ENCODE results near the gene LHX6. TPM values are rescaled to one million over a fixed set of nuclear protein-coding genes. Genes with fewer than 3 reads are reported as not detected.
A peak's percentile ranks its signal among the peaks of the same experiment; 100 is the strongest.

LHX6 gene
- not detected for total RNA-seq

DNA sequence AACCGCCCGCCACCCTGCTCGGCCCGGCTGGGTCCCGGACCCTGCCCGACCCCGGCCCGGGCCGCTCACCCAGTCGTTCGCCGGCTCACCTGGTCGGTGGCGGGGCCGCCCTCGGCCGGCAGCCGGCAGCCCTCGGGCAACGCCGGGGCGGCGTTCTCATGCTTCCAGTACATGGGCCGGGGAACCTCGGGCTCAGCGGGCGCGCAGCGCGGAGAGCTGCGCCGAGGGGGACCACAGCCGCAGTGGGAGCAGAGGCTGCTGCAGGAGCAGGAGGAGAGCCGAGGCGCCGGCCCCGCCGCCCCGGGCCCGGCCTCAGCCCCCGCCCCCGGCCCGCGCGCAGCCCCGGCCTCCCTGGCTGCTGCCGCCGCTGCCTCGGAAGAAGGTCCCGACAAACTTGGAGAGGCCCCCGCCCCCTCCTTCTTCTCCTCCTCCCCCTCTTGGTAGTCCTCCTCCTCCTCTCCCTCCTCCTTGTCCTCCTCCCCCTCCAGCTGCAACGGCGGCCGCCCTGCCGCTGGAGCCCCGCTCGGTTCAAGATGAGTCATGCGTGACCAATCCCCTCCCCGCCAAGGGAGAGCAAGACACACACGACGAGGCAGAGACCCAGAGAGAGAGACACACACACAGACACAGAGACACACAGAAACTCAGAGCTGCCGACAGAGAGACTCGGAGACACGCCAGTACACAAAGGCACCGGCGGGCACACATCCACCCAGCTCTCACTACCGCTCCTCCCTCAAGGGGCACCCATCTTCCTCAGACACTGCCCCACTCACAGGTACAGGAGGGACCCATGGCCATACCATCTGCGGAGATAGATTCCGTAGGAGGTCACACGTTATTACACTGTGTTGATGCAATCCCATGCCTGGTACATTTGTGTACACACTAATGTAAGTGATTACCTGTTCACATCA, at the start of gene LHX6:
LHX6 (minus strand) TSS at position 390 of the 917 bp plus-strand sequence; CDS start at position 173, 217 bp downstream.
- Mint-ChIP-seq H3K4me3 (peak within 1 kb of the TSS; percentile 10), H3K36me3 (ENCODE audit: low read depth) (no peaks in the 10 kb centered on the region), H3K27me3 (peaks cover 26% of the 10 kb centered on the region), H3K9me3 (no peaks in the 10 kb centered on the region), H3K4me1 (no peaks in the 10 kb centered on the region), H3K27ac (no peak within 1 kb of the TSS)
- peak; percentile 23 for ATAC-seq (replicated peaks)

- Mint-ChIP-seq H3K4me1 (peaks cover 5% of the 10 kb centered on the region), H3K27ac (no peak overlapping the region), H3K9me3 (no peaks in the 10 kb centered on the region), H3K27me3 (no peaks in the 10 kb centered on the region), H3K4me3 (no peak overlapping the region), H3K36me3 (ENCODE audit: low read depth) (peaks cover 100% of the 10 kb centered on the region)
- ATAC-seq (replicated peaks) = no peak
These were observed 48.6 kb upstream of the LHX6 start for GRCh38 chr9:122277285-122277897.

GRCh38 chr9:122276096-122276495, 47.3 kb upstream of the LHX6 start:
- Mint-ChIP-seq H3K27ac (no peak overlapping the region), H3K4me1 (peaks cover 5% of the 10 kb centered on the region), H3K36me3 (ENCODE audit: low read depth) (peaks cover 100% of the 10 kb centered on the region), H3K4me3 (no peak overlapping the region), H3K27me3 (no peaks in the 10 kb centered on the region), H3K9me3 (no peaks in the 10 kb centered on the region)
- no peak for ATAC-seq (replicated peaks)

GRCh38 chr9:122274055-122274454, 45.3 kb upstream of the LHX6 start:
- Mint-ChIP-seq H3K36me3 (ENCODE audit: low read depth) (peaks cover 90% of the 10 kb centered on the region), H3K27ac (no peak overlapping the region), H3K4me3 (no peak overlapping the region), H3K27me3 (no peaks in the 10 kb centered on the region), H3K4me1 (peaks cover 5% of the 10 kb centered on the region), H3K9me3 (no peaks in the 10 kb centered on the region)
- ATAC-seq (replicated peaks) = no peak

- Mint-ChIP-seq H3K27me3 (no peaks in the 10 kb centered on the region), H3K4me3 (no peak overlapping the region), H3K27ac (no peak overlapping the region), H3K36me3 (ENCODE audit: low read depth) (peaks cover 52% of the 10 kb centered on the region), H3K9me3 (no peaks in the 10 kb centered on the region), H3K4me1 (peaks cover 11% of the 10 kb centered on the region)
- ATAC-seq (replicated peaks) = no peak
These were observed 39.5 kb upstream of the LHX6 start for GRCh38 chr9:122268041-122268814.

- Mint-ChIP-seq H3K9me3 (no peaks in the 10 kb centered on the region), H3K27me3 (no peaks in the 10 kb centered on the region), H3K4me3 (peak overlapping the region; percentile 94), H3K4me1 (peaks cover 11% of the 10 kb centered on the region), H3K36me3 (ENCODE audit: low read depth) (peaks cover 52% of the 10 kb centered on the region), H3K27ac (peak overlapping the region; percentile 100)
- peak; percentile 56 for ATAC-seq (replicated peaks)
These were observed 36.6 kb upstream of the LHX6 start for GRCh38 chr9:122265149-122265915.

GRCh38 chr9:122264360-122265148, 35.8 kb upstream of the LHX6 start, which contains the start of the genes MRRF and RBM18:
Gene MRRF (plus strand): TSS chr9:122264882. CDS start chr9:122270892, 6,010 bp downstream.
Gene RBM18 (minus strand): TSS chr9:122264840. CDS start chr9:122261492, 3,348 bp downstream.
- no peaks in the 10 kb centered on the region for H3K27me3 Mint-ChIP-seq
- peak within 1 kb of the TSS; percentile 100 for H3K27ac Mint-ChIP-seq
- peak within 1 kb of the TSS; percentile 94 for H3K4me3 Mint-ChIP-seq
- peak; percentile 94 for ATAC-seq (replicated peaks)
- H3K36me3 Mint-ChIP-seq (ENCODE audit: low read depth) = peaks cover 58% of the 10 kb centered on the region
- peaks cover 11% of the 10 kb centered on the region for H3K4me1 Mint-ChIP-seq
- H3K9me3 Mint-ChIP-seq = no peaks in the 10 kb centered on the region

- H3K4me3 Mint-ChIP-seq = peak overlapping the region; percentile 94
- no peaks in the 10 kb centered on the region for H3K9me3 Mint-ChIP-seq
- ATAC-seq (replicated peaks) = no peak
These were observed 35.1 kb upstream of the LHX6 start for GRCh38 chr9:122263699-122264349.

GRCh38 chr9:122262073-122262472, 33.3 kb upstream of the LHX6 start:
- no peaks in the 10 kb centered on the region for H3K27me3 Mint-ChIP-seq
- H3K4me3 Mint-ChIP-seq = peak overlapping the region; percentile 94
- peaks cover 83% of the 10 kb centered on the region for H3K36me3 Mint-ChIP-seq (ENCODE audit: low read depth)
- peak overlapping the region; percentile 59 for H3K27ac Mint-ChIP-seq
- no peaks in the 10 kb centered on the region for H3K9me3 Mint-ChIP-seq
- peaks cover 17% of the 10 kb centered on the region for H3K4me1 Mint-ChIP-seq
- ATAC-seq (replicated peaks) = no peak

More at GRCh38 chr9:122263699-122264349, 35.1 kb upstream of the LHX6 start:
- Mint-ChIP-seq H3K4me1 (peaks cover 11% of the 10 kb centered on the region), H3K36me3 (ENCODE audit: low read depth) (peaks cover 65% of the 10 kb centered on the region), H3K27ac (peak overlapping the region; percentile 100), H3K27me3 (no peaks in the 10 kb centered on the region)

- H3K27ac Mint-ChIP-seq = no peak overlapping the region
- H3K4me1 Mint-ChIP-seq = peaks cover 17% of the 10 kb centered on the region
- no peak overlapping the region for H3K4me3 Mint-ChIP-seq
- no peak for ATAC-seq (replicated peaks)
- H3K27me3 Mint-ChIP-seq = no peaks in the 10 kb centered on the region
- H3K36me3 Mint-ChIP-seq (ENCODE audit: low read depth) = peaks cover 88% of the 10 kb centered on the region
- no peaks in the 10 kb centered on the region for H3K9me3 Mint-ChIP-seq
These were observed 32.7 kb upstream of the LHX6 start for GRCh38 chr9:122261469-122261881.

GRCh38 chr9:122258886-122259415, 30.2 kb upstream of the LHX6 start:
- peaks cover 92% of the 10 kb centered on the region for H3K36me3 Mint-ChIP-seq (ENCODE audit: low read depth)
- no peak for ATAC-seq (replicated peaks)
- H3K27ac Mint-ChIP-seq = no peak overlapping the region
- H3K4me1 Mint-ChIP-seq = peaks cover 9% of the 10 kb centered on the region
- H3K4me3 Mint-ChIP-seq = no peak overlapping the region
- no peaks in the 10 kb centered on the region for H3K9me3 Mint-ChIP-seq
- H3K27me3 Mint-ChIP-seq = no peaks in the 10 kb centered on the region

GRCh38 chr9:122256206-122256605, 27.4 kb upstream of the LHX6 start:
- peaks cover 99% of the 10 kb centered on the region for H3K36me3 Mint-ChIP-seq (ENCODE audit: low read depth)
- no peak overlapping the region for H3K4me3 Mint-ChIP-seq
- no peaks in the 10 kb centered on the region for H3K27me3 Mint-ChIP-seq
- no peak overlapping the region for H3K27ac Mint-ChIP-seq
- no peak for ATAC-seq (replicated peaks)
- peaks cover 5% of the 10 kb centered on the region for H3K4me1 Mint-ChIP-seq
- no peaks in the 10 kb centered on the region for H3K9me3 Mint-ChIP-seq
